ENCODE data around the gene ZNF618. TPM values are rescaled to one million over a fixed set of nuclear protein-coding genes. Genes with fewer than 3 reads are reported as not detected.

The ZNF618 gene
- total RNA-seq, 1 experiment from 2014 or later: 22.0 TPM

GRCh38 chr9:113873926-113874325 is 2.2 kb upstream of the ZNF618 start:
- CTCF ChIA-PET: interaction anchor here (1.1 to 1.4 kb wide), 2 partner anchors 209 to 234 kb away, joined by 3 to 5 read pairs; no protein-coding TSS in a partner anchor
- POLR2A ChIA-PET: no interaction called here
- Mint-ChIP-seq H3K27ac (no peak overlapping the region), H3K9me3 (no peaks in the 10 kb centered on the region), H3K27me3 (ENCODE audit: low read depth) (peaks cover 55% of the 10 kb centered on the region), H3K4me3 (no peak overlapping the region), H3K4me1 (peaks cover 43% of the 10 kb centered on the region), H3K36me3 (peaks cover 2% of the 10 kb centered on the region; the same call in 1 of the 2 replicates)
- ATAC-seq (peak; percentile 16), DNase-seq (ENCODE audit: low spot score) (no peak)
- no peak for TF ChIP-seq PRDM15 (CRISPR knock-in tag; IDR thresholded peaks at IDR 0.05)
- TF ChIP-seq GRHL2 (CRISPR knock-in tag; IDR thresholded peaks at IDR 0.05; ENCODE audit: insufficient replicate concordance, severe bottlenecking): no peak
- TF ChIP-seq SOX15 (CRISPR knock-in tag; IDR thresholded peaks at IDR 0.05): no peak
- TF ChIP-seq ZNF281 (CRISPR knock-in tag; IDR thresholded peaks at IDR 0.05): no peak
- no peak for TF ChIP-seq TP53 (CRISPR knock-in tag; IDR thresholded peaks at IDR 0.05)
- TF ChIP-seq GTF2I (CRISPR knock-in tag; conservative IDR thresholded peaks at IDR 0.05): no peak
- TF ChIP-seq ZNF396 (CRISPR knock-in tag; IDR thresholded peaks at IDR 0.05; ENCODE audit: borderline replicate concordance): no peak

- Mint-ChIP-seq H3K27me3 (ENCODE audit: low read depth) (peaks cover 41% of the 10 kb centered on the region), H3K4me3 (peak overlapping the region; percentile 58), H3K27ac (no peak overlapping the region), H3K36me3 (peaks cover 2% of the 10 kb centered on the region; the same call in 1 of the 2 replicates), H3K4me1 (peaks cover 46% of the 10 kb centered on the region), H3K9me3 (no peaks in the 10 kb centered on the region)
- TF ChIP-seq CBFB (CRISPR knock-in tag; IDR thresholded peaks at IDR 0.05; ENCODE audit: low read depth) (no peak), ZNF416 (CRISPR knock-in tag; IDR thresholded peaks at IDR 0.05) (no peak), ZNF671 (CRISPR knock-in tag; IDR thresholded peaks at IDR 0.05) (no peak), HMGA2 (CRISPR knock-in tag; IDR thresholded peaks at IDR 0.05) (no peak), USF2 (CRISPR knock-in tag; IDR thresholded peaks at IDR 0.05) (no peak), NR1H2 (CRISPR knock-in tag; IDR thresholded peaks at IDR 0.05) (no peak), ZSCAN18 (CRISPR knock-in tag; IDR thresholded peaks at IDR 0.05) (no peak), JAZF1 (CRISPR knock-in tag; IDR thresholded peaks at IDR 0.05) (no peak), ELF4 (CRISPR knock-in tag; IDR thresholded peaks at IDR 0.05; ENCODE audit: low read depth) (no peak), MLX (CRISPR knock-in tag; IDR thresholded peaks at IDR 0.05) (no peak), FOXP4 (CRISPR knock-in tag; IDR thresholded peaks at IDR 0.05) (no peak), NFE2L1 (CRISPR knock-in tag; IDR thresholded peaks at IDR 0.05) (no peak), E2F1 (CRISPR knock-in tag; IDR thresholded peaks at IDR 0.05) (no peak), SMAD3 (CRISPR knock-in tag; IDR thresholded peaks at IDR 0.05; ENCODE audit: borderline replicate concordance) (no peak), GABPB1 (CRISPR knock-in tag; IDR thresholded peaks at IDR 0.05) (no peak), CREB1 (CRISPR knock-in tag; IDR thresholded peaks at IDR 0.05) (no peak)
- peak; percentile 30 for ATAC-seq
- ChIA-PET CTCF (interaction anchor here (0.7 to 1.0 kb wide), 2 partner anchors 53 to 138 kb away, joined by 3 to 4 read pairs; no protein-coding TSS in a partner anchor), POLR2A (interaction anchor here (0.7 kb wide), 1 partner anchor 54 kb away, joined by 3 read pairs; no protein-coding TSS in a partner anchor)
- DNase-seq (ENCODE audit: low spot score): no peak
Measured at GRCh38 chr9:113875459-113876150, 504 bp upstream of the ZNF618 start.
